Measurements from ENCODE around the gene FAM89B.

DNA sequence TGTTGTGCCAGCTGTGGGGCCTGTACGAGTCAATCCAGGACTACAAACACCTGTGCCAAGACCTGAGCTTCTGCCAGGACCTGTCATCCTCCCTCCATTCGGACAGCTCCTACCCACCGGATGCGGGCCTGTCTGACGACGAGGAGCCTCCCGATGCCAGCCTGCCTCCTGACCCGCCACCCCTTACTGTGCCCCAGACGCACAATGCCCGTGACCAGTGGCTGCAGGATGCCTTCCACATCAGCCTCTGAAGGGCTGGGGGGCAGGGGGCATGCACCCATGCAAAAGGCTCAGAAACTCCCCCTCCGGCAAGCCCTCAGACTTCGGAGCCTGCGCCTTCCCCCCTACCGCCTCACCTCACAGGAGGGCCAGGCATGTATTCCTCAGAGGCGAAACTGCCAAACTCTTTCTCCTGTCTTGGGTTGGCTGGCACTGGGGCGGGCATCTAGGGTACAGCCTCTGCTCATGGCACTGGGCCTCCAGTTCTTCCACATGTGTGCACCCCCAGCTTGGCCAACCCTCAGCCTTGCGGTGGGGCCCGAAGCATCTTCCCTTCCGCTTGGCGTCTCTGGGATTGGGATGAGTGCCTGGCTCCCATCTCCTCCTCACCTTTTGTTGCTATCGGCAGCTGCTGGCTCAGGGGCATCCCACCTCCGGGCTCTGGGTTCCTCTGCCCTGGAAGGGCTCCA, 1.2 kb downstream of the FAM89B start:
- no peak for TF ChIP-seq RAD21 (IDR thresholded peaks at IDR 0.05; ENCODE audit: low read depth)
- no peak for TF ChIP-seq CREB1 (IDR thresholded peaks at IDR 0.05; ENCODE audit: low read depth)
- TF ChIP-seq, protein P1, sequence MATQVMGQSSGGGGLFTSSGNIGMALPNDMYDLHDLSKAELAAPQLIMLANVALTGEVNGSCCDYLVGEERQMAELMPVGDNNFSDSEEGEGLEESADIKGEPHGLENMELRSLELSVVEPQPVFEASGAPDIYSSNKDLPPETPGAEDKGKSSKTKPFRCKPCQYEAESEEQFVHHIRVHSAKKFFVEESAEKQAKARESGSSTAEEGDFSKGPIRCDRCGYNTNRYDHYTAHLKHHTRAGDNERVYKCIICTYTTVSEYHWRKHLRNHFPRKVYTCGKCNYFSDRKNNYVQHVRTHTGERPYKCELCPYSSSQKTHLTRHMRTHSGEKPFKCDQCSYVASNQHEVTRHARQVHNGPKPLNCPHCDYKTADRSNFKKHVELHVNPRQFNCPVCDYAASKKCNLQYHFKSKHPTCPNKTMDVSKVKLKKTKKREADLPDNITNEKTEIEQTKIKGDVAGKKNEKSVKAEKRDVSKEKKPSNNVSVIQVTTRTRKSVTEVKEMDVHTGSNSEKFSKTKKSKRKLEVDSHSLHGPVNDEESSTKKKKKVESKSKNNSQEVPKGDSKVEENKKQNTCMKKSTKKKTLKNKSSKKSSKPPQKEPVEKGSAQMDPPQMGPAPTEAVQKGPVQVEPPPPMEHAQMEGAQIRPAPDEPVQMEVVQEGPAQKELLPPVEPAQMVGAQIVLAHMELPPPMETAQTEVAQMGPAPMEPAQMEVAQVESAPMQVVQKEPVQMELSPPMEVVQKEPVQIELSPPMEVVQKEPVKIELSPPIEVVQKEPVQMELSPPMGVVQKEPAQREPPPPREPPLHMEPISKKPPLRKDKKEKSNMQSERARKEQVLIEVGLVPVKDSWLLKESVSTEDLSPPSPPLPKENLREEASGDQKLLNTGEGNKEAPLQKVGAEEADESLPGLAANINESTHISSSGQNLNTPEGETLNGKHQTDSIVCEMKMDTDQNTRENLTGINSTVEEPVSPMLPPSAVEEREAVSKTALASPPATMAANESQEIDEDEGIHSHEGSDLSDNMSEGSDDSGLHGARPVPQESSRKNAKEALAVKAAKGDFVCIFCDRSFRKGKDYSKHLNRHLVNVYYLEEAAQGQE (IDR thresholded peaks at IDR 0.05; ENCODE audit: low read depth) = no peak
- no peak for TF ChIP-seq YY1 (IDR thresholded peaks at IDR 0.05; ENCODE audit: low read depth)
- no peak for TF ChIP-seq TAF1 (IDR thresholded peaks at IDR 0.05; ENCODE audit: low read depth)
- TF ChIP-seq EGR1 (IDR thresholded peaks at IDR 0.05) = no peak
- no peak for TF ChIP-seq FOXM1 (IDR thresholded peaks at IDR 0.05; ENCODE audit: borderline replicate concordance, low read depth)
- TF ChIP-seq, protein P2, sequence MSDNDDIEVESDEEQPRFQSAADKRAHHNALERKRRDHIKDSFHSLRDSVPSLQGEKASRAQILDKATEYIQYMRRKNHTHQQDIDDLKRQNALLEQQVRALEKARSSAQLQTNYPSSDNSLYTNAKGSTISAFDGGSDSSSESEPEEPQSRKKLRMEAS (IDR thresholded peaks at IDR 0.05) = no peak
- TF ChIP-seq NFIC (IDR thresholded peaks at IDR 0.05) = no peak
- TF ChIP-seq CEBPB (IDR thresholded peaks at IDR 0.05) = no peak
- TF ChIP-seq EP300 (IDR thresholded peaks at IDR 0.05; ENCODE audit: borderline replicate concordance) = no peak
- no peak for TF ChIP-seq USF1 (IDR thresholded peaks at IDR 0.05)
- TF ChIP-seq TEAD4 (IDR thresholded peaks at IDR 0.05) = no peak

Measured in Ishikawa (cell line).